Measurements from ENCODE around the gene AJAP1.

AJAP1 gene

DNA sequence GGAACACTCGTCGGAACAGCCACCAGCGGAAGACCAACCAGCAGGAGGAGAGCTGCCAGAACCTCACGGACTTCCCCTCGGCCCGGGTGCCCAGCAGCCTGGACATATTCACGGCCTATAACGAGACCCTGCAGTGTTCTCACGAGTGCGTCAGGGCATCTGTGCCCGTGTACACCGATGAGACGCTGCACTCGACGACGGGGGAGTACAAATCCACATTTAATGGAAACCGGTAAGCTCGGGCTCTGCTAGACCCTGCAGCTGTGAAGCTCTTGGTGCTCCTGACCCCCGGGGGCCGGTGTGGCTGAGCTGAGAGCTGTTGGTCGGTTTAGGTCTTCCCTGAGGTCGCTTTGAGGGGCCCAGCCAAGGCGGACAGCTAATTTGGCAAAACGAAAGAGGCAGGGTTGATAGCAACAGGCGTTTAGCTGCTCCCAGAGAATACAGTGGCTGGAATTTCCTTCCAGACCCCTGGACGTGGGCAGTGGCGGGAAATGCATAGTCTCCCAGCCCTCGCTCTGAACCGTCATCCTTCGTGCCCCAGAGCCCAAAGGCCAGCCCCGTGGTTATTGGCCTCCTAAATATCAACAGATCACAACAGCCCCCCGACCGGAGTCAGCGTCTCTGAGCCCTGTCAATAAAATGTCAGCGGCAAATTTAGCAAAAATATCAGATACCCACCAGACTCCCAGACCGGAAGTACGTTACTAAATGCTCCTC is 118.0 kb downstream of the AJAP1 start:
- DNase-seq (ENCODE audit: low read depth), result no peak

DNA sequence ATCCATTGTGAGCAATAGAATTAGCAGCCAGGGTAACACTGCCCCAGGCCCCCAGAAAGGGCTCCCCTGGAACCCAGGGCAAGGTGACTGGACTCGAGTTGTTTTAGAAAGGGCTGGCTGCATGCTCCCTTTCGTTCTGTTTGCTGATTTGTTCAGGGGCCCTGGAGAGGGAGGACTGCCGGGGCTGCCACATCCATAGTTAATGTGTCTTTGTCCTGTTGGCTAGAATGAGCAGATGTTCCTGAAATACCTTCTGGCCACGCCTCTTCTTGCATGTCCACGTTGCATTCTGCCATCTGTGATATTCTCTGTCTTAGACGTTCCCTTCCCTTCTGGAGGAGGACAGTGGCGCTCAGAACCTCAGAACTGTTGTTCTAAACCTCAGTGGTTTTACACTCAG is 118.8 kb downstream of the AJAP1 start:
- no peak for DNase-seq (ENCODE audit: low read depth)

DNA sequence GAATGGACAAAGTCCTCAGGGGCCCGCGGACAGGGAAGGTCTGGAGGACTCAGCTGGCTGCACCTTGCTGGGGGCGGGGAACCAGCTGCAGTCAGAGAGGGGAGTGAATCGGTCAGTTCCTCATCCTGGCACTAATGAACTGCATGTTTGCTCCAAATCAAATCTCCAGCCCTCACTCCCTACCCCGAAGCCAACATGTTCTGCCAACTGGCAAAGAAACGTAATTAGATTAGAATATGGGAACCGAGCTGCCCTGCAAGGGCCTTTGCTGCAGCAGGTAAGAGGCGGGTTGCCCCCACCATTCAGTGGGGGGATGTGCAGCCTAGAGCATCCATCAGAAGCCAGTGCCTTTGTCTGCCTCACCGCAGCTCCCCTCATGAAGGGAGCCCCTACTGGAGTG is 121.1 kb downstream of the AJAP1 start:
- no peak for DNase-seq (ENCODE audit: low read depth)

DNA sequence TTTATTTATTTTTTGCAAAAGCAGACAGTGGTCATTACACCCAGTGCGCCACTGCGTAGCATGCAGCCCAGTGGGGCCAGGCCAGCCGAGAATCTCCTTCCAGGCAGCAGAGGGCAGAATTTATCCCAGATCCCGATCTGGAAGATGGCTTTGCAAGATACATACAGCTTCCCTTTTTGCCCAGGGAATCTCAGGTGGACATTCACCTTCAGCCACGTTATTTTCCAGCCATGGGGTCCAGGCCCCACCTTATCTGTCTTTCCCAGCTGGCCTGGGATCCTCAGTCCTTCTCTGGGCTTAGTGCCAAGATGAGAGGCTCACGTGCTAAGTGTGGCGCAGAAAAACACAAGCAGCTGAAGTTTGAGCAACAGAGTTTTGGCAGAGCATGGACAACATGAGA is 123.6 kb downstream of the AJAP1 start:
- no peak for DNase-seq (ENCODE audit: low read depth)

DNA sequence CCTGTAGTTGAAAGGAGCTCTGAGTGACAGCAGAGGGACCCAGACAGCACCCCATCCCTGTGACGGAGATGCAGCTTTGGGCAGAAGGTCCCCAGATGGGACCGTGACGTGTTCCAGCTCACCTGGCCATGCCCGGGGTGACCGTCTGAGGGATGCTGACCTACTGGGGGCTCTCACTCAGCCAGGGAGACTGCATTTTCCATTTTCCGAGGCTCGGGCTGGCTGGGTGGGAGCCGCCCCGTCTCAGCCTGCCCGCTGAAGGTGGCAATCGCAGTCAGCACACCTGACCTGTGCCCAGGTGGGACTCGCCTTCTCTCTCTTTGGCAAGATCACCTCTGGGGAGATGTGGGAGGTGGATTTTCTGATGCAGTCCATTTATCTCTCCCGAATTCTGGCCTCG is 127.2 kb downstream of the AJAP1 start:
- no peak for DNase-seq (ENCODE audit: low read depth)

DNA sequence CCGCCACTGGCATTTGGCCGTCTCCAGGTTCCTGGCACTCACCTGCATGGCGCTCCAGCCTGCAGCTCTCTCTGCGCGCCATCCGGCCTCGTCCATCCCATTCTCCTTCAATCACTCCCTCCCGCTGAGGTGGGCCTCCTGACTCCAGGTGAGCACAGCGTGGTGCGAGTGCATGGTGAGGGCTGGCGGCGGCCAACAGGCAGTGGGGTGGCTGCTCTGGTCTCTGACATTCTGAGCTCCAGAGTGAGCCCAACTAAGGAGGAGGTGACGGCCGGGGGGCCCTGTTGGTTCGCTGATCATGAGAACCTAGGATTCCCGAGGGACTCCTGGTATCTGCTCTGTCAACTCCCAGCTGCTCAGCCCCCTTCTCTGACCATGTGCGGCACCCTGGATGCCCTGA is 130.4 kb downstream of the AJAP1 start:
- no peak for DNase-seq (ENCODE audit: low read depth)

DNA sequence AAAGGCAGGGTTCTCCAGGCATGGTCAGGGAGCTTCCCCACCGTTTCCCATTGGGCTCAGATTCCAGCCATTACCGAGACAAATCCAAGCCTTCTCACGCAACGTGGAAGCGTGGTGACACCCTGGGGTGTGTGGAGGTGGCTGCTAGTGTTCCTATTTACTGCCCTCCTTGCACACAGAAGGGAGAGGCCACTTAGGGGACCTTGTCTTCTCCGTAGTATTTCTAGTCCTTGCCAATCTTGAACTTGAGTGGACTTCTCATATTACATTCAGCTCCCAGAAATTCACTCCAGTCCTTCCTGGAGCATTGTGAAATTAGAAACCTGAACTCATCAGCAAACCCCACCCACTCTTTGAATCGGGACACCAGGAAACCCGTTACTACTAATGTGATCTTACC is 131.6 kb downstream of the AJAP1 start:
- no peak for DNase-seq (ENCODE audit: low read depth)

DNA sequence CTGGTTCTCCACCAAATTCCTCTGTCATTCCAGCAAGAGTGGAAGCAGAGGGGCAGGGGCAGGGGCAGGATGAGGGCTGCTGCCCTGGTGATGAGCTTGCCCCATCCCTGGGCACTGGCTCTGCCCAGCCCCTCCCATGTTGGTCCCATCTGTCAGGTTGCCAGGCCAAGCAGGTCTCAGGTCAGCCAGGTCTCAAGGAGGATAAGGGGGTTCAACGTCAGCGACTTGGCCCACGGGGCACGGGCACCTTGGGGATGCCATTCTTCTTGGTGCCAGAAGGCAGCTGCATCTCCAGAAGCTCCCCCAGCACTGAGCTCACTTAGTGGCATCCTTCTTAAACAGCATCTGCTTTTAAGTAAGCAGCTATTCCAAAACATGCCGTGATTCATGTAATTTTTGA is 133.1 kb downstream of the AJAP1 start:
- DNase-seq (ENCODE audit: low read depth), result no peak

DNA sequence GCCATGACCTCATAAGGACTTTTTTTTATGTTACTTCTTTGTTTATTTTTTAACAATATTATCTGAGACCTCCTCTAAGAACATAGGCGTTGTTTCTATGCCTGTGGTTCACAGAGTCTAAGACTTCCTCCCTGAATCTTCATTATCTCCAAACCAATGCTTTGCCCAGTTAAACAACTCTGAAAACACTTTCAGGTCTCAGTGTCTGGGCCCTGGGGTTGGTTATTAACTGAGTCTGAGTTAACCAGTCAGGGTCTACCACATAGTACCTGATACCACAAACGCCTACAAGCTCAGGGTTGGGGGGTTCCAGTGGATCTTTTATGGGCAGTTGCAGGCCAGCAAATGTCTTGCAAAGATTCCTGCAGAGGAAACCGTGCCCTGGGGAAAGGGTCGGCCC is 138.2 kb downstream of the AJAP1 start:
- no peak for DNase-seq (ENCODE audit: low read depth)

DNA sequence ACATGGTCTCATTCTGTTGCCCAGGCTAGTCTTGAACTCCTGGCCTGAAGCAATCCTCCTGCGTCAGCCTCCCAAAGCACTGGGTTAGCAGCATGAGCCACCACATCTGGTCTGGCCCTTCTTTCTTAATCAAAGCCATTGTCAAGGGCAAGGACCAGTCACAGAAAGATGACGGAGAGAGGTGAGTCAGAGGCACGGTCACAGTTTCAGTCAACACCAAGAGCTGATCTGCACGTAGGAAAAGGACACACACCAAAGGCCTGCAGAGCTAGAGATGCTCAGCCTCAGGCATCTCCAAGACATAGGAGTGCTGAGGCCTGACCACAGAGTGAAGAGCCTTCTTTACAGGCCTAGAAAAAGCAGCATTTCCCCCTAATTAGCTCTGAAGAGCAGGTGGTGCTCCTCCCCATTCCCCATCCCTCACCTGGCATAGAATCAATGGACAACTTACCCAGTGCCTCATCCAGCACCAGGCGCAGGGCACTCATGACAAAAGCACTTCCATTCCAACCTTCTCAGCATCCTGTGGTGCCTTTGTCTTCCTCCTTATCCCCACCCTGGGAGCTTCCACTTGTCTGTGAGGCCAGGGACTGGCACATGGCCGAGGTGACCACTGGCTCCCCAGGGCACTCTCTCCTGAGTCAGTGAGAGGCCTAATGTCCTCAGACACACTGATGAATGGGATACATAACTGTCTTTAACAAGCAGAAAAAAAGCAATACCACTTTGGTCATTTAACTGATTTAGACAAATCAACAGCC is 139.8 kb downstream of the AJAP1 start:
- no peak for DNase-seq (ENCODE audit: low read depth)

DNA sequence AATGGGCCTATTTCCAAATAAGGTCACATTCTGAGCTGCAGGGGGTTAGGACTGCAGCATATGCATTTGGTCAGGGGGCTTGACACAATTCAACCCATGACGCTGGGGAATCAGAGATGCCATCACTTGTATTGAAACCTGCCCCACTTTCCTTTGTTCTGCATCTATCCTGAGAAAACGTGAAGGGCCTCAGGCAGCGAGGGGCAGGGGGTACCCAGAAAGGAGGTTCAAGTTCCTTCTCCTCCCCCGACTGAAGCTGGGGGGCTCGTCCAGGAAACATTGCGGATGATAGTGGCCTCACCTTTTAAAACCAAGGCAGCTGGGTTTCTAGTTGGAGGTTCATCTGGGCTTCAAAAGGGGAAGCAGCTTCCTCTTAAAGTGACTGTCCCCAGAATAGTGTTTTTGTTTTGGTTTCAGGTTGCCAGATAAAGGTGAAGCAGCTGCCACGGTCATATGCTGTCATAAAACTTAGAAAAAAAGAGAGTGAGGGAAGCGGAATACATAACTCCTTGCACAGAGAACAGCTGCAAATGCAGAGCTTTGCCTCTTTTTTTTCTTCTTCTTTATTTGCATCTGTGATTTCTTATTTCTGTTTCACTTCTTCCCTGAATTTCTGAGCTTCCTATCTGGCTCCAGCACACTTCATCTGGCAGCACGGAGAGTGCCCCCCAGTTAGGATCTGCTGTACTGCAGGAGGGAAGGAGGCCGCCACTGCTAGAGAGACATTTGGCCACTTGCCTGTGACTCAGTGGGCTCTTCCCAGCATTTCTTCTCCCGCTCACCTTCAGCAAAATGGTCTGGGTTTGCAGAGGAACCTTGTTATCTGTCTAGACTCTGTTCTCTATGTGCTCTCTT is 142.0 kb downstream of the AJAP1 start:
- DNase-seq (ENCODE audit: low read depth), result no peak

DNA sequence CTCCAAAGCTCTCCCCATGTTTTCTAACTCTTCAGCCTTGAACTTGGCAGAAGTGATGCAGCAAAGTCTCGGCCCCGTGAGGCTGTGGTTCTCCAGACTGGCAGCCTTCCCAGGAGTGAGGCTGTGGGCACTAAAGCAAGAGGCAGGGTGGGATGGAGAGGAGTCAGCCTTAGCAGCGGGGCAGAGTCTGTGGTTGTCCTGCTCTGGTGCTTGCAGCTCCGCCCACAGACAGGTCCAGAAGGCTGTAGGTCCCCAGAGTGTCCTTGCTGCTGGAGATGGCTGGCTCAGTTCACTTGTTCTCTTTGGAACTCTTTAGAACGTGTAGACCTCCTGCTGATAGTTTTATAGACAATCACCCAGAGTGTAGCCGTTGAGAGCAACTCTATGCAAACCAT is 142.6 kb downstream of the AJAP1 start:
- DNase-seq (ENCODE audit: low read depth), result no peak

DNA sequence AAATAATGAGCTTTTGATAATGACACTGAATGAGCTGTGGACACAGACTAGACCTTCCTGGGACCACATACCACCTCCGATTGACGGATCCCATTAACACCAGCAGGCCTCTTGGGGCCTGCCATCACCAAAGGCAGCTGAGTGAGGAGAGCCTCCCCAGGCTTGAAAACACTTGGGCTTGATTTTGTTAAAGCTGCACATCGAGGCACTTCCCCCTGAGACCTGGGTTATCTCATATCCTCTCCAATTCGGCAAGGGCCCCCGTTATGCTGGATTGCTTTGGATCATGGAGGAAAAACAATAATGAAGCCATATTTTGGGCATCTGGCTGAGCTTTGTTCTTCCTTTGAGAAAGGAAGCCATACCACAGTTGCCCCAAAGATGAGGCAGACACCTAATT is 143.0 kb downstream of the AJAP1 start:
- no peak for DNase-seq (ENCODE audit: low read depth)

DNA sequence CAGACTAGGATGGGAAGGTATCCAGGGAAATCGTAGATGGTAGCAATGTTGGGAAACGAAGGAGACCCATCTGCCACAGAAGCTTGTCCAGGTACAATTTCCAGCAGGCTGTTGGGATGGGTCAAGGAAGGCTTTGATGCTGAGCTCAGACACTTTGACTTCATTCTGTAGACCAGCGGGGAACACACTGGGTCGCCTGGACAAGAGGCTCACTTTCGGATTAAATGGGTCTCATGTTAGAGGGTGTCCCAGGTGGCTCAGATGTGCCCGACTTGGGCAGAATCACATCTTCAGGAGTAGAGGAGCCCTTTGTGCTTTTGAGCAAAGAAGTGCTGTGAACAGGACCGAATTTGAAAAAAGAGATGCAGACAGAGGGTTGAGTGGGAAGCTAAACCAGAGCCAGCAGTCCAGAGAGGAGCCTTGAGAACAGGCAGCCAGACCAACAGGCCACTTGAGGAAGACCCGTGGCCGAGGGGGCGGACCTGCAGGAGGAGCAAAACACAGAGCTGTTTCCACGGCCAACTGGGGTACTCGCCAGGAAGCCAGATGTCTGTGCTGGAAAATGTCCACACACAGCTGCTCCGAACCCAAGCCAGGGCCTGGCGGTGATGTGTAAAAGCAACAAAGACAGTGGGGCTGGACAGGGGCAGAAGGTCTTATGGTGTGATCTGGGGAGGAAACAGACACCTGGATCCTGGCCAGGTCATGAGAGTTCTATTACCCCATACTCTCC is 146.9 kb downstream of the AJAP1 start:
- no peak for DNase-seq (ENCODE audit: low read depth)

DNA sequence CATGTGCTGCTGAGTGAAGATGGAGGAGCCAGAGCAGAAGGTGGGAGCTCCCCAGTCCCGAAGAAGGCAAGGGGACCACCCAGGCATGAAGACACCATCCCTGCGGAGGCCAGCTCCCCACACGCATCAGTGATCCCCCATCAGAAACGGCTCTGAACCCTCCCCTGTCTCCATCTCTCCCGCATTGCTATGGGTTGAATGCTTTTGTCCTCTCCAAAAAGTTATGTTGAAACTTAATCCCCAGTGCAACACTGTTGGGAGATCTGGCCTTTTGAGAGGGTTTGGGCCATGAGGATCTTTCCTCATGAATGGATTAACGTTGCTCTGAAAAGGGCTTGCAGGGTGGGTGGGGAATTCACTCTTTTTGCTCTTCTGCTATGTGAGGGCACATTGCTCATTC is 147.6 kb downstream of the AJAP1 start:
- no peak for DNase-seq (ENCODE audit: low read depth)

DNA sequence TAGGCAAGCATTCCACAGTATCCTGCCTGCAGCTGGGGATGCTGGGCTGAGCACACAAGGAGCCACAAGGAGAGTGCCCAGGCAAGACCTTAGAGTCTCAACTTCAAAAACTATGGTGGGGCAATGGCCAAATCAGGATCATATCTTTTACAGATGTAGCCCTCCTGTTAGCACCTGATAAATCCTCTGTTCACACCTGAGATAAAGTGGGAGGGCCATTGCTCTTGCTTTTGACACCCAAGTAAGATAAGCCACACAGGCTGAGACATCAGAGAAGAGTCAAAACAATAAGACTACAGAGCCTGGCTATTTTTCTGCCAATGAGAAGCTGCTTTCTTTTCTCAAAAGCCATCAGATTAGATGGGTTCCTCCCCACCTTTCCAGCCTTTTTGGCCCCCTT is 148.9 kb downstream of the AJAP1 start:
- no peak for DNase-seq (ENCODE audit: low read depth)

DNA sequence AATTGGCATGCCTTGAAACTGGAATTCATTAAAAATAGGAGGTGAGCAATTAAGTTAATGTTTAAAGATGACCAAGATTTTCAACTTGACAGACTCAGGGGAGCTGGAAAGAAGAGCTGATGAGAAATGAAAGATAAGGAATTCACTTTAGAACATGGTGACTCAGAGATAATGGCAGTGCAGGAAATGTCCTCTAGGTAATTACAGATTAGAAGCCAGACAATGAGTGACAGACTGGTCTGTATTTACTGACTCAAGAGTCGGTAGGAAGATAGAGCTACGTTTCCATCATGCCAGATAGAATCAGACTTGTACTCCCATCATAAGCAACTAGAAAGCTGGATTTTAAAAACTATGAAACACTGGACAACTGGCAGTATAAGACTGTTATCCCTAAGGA is 151.6 kb downstream of the AJAP1 start:
- DNase-seq (ENCODE audit: low read depth), result no peak

DNA sequence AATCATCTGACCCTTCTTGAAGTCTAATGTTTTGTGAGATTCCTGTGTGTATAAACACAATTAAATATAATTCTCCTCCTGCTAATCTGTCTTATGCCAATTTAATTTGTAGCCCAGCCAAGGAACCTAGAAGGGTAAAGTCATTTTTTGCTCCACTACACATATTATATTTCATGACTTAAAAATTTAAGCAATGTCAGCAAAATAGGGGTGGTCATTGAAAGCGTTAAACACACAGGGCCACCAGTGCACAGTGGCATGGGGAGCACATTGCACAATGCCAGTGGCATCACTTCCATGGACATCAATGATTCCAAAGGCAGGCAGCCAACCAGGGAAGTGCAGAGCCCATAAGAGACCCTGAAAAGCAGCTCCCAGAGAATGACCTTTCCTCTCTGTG is 166.1 kb downstream of the AJAP1 start:
- no peak for DNase-seq (ENCODE audit: low read depth)

DNA sequence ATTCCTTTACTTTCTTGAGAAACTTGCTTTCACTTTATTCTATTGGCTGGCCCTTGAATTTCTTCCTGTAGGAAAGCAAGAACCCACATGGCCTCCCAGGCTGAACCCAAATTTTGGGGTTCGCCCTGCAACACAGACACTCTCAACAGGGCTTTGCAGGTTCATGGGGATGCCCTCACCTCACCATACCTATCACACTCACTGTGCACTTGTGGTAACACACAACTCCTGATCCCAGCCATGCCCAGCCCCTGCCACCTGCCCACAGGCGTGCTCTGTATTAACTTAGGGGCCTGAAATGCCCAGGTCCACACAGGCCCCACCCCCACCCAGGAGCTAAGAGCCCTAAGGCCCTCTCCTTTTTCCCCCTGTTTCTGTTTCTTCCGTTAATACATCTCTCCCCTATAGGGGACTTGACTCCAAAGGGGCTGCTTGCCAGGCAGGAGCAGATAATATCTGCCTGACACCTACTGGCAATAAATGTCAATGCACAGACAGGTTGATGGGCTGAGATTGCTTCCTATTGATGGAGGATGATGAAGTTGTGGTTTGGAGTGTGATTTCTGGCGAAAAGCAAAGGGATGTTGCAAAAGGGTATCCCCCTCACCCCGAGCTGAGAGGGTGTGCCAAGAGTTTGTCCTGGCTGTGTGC is 171.5 kb downstream of the AJAP1 start:
- no peak for DNase-seq (ENCODE audit: low read depth)

DNA sequence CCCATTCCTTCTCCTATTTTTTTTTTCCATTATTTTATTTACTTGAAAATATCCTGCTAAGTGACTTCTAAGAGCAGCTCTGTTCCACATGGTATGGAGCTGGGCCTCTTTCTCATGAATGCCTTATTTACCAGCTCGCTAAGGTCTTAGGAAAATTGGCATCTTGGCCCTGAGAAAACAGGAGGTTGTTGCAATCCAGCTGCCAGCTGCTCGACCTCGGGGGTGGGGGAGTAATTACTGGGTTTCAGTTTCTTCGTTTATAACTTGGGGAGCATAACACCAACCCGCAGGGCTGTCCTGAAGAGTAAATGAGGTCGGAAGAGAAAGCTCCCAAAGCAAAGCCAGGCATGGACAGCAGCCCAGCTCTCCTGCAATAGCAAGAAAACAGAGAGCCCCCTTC is 176.3 kb downstream of the AJAP1 start:
- no peak for DNase-seq (ENCODE audit: low read depth)

DNA sequence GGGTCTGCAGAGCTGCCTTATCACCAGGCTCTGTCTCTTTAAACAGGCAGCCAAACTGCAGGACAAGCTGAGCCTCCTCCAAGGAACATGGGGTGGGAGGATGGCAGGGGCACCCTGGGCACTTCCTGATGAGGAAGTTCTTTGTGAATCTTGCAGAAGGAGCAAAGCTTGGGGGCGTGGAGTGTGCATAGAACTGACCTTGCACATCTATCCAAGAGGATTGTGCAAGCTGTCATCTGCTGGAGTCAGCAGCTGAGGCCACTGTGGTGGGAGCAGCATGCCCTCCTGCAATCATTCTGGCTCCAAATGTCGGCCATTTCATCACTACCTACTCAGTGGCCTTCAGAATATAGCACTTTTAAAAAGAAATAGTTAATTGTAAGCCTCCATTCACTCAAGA is 182.2 kb downstream of the AJAP1 start:
- no peak for DNase-seq (ENCODE audit: low read depth)
